ENCODE measurements around the gene KANK3. TPM values are rescaled to one million over a fixed set of nuclear protein-coding genes. Genes with fewer than 3 reads are reported as not detected.

Gene KANK3
- total and polyA plus RNA-seq, 2 of the 8 experiments (the other 6 are each of a cell fraction or from before 2014, with no cell fraction given) = 2.5 to 4.2 TPM

DNA sequence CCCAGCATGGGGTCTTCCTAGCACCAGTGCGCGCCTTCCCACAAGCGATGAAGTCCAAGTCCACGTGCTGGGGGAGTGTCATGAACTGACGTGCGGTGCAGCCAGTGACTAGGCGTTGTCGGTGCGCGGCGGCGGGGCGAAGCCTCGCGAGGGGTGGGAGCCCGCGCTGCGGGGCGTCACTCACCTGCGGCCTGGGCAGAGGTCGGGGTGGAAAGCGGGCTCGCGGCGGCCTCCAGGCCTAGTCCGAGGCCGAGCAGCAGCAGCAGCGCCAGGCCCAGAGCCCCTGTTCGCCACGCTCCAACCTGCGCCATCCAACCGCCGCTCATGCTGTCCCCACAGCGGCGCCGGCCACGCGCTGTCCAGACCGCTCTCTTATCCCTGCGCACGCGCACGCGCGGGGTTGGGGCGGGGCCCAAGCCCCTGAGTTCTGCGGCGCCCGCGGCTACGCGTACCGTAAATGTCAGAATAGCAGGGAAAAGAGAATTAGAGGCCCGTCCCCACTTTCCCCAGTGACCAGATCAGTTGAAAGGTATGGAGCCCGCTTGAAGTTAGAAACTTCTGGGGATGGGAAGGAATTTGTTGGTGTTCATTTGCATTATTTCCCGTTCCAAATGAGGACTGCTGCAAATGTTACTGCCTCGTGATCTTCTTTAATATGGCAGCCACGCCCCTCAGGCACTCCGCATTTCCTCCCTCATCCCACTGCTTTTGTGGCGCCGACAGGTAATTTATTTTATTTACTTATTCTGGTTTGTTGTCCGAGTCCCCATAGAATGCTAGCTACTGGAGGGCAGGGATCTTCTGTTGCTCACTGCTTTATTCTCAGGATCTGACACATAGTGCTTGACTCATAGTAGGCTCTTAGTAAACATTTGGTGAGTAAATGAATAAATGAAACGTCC is 34.8 kb downstream of the KANK3 start, which contains the start of gene CD320 (continued):
- TF ChIP-seq, protein P1, sequence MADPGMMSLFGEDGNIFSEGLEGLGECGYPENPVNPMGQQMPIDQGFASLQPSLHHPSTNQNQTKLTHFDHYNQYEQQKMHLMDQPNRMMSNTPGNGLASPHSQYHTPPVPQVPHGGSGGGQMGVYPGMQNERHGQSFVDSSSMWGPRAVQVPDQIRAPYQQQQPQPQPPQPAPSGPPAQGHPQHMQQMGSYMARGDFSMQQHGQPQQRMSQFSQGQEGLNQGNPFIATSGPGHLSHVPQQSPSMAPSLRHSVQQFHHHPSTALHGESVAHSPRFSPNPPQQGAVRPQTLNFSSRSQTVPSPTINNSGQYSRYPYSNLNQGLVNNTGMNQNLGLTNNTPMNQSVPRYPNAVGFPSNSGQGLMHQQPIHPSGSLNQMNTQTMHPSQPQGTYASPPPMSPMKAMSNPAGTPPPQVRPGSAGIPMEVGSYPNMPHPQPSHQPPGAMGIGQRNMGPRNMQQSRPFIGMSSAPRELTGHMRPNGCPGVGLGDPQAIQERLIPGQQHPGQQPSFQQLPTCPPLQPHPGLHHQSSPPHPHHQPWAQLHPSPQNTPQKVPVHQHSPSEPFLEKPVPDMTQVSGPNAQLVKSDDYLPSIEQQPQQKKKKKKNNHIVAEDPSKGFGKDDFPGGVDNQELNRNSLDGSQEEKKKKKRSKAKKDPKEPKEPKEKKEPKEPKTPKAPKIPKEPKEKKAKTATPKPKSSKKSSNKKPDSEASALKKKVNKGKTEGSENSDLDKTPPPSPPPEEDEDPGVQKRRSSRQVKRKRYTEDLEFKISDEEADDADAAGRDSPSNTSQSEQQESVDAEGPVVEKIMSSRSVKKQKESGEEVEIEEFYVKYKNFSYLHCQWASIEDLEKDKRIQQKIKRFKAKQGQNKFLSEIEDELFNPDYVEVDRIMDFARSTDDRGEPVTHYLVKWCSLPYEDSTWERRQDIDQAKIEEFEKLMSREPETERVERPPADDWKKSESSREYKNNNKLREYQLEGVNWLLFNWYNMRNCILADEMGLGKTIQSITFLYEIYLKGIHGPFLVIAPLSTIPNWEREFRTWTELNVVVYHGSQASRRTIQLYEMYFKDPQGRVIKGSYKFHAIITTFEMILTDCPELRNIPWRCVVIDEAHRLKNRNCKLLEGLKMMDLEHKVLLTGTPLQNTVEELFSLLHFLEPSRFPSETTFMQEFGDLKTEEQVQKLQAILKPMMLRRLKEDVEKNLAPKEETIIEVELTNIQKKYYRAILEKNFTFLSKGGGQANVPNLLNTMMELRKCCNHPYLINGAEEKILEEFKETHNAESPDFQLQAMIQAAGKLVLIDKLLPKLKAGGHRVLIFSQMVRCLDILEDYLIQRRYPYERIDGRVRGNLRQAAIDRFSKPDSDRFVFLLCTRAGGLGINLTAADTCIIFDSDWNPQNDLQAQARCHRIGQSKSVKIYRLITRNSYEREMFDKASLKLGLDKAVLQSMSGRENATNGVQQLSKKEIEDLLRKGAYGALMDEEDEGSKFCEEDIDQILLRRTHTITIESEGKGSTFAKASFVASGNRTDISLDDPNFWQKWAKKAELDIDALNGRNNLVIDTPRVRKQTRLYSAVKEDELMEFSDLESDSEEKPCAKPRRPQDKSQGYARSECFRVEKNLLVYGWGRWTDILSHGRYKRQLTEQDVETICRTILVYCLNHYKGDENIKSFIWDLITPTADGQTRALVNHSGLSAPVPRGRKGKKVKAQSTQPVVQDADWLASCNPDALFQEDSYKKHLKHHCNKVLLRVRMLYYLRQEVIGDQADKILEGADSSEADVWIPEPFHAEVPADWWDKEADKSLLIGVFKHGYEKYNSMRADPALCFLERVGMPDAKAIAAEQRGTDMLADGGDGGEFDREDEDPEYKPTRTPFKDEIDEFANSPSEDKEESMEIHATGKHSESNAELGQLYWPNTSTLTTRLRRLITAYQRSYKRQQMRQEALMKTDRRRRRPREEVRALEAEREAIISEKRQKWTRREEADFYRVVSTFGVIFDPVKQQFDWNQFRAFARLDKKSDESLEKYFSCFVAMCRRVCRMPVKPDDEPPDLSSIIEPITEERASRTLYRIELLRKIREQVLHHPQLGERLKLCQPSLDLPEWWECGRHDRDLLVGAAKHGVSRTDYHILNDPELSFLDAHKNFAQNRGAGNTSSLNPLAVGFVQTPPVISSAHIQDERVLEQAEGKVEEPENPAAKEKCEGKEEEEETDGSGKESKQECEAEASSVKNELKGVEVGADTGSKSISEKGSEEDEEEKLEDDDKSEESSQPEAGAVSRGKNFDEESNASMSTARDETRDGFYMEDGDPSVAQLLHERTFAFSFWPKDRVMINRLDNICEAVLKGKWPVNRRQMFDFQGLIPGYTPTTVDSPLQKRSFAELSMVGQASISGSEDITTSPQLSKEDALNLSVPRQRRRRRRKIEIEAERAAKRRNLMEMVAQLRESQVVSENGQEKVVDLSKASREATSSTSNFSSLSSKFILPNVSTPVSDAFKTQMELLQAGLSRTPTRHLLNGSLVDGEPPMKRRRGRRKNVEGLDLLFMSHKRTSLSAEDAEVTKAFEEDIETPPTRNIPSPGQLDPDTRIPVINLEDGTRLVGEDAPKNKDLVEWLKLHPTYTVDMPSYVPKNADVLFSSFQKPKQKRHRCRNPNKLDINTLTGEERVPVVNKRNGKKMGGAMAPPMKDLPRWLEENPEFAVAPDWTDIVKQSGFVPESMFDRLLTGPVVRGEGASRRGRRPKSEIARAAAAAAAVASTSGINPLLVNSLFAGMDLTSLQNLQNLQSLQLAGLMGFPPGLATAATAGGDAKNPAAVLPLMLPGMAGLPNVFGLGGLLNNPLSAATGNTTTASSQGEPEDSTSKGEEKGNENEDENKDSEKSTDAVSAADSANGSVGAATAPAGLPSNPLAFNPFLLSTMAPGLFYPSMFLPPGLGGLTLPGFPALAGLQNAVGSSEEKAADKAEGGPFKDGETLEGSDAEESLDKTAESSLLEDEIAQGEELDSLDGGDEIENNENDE (IDR thresholded peaks at IDR 0.05; ENCODE audit: insufficient replicate concordance, low read length) = peak; percentile 100
- TF ChIP-seq PHF8 (conservative IDR thresholded peaks at IDR 0.05; ENCODE audit: low read depth, low read length) = peak; percentile 87
- TF ChIP-seq CHD1 (IDR thresholded peaks at IDR 0.05; ENCODE audit: low read depth, low read length) = no peak
- peak; percentile 89 for TF ChIP-seq POLR2AphosphoS5 (IDR thresholded peaks at IDR 0.05; ENCODE audit: low read depth, low read length)
- TF ChIP-seq, protein P2, sequence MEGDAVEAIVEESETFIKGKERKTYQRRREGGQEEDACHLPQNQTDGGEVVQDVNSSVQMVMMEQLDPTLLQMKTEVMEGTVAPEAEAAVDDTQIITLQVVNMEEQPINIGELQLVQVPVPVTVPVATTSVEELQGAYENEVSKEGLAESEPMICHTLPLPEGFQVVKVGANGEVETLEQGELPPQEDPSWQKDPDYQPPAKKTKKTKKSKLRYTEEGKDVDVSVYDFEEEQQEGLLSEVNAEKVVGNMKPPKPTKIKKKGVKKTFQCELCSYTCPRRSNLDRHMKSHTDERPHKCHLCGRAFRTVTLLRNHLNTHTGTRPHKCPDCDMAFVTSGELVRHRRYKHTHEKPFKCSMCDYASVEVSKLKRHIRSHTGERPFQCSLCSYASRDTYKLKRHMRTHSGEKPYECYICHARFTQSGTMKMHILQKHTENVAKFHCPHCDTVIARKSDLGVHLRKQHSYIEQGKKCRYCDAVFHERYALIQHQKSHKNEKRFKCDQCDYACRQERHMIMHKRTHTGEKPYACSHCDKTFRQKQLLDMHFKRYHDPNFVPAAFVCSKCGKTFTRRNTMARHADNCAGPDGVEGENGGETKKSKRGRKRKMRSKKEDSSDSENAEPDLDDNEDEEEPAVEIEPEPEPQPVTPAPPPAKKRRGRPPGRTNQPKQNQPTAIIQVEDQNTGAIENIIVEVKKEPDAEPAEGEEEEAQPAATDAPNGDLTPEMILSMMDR (IDR thresholded peaks at IDR 0.05; ENCODE audit: control extremely low read depth in 1 of 3, insufficient read depth in 1 of 3, low read depth in 1 of 3, low read length in 3 of 3) = no peak
- no peak for TF ChIP-seq CEBPB (IDR thresholded peaks at IDR 0.05; ENCODE audit: low read depth, low read length)
- no peak for TF ChIP-seq POU5F1 (IDR thresholded peaks at IDR 0.05; ENCODE audit: low read depth, low read length)
